Measurements from ENCODE around the gene NR5A1.

NR5A1 gene

GRCh38 chr9:124450241-124450924, 56.8 kb downstream of the NR5A1 start, which contains the start of gene ADGRD2:
ADGRD2 (plus strand) TSS chr9:124450451; CDS start chr9:124451667, 1,216 bp downstream.
- FAIRE-seq = no peak
- no peak for TF ChIP-seq CTCF (IDR thresholded peaks at IDR 0.05; ENCODE audit: insufficient read depth, missing control alignments)
- no peak for DNase-seq (ENCODE audit: insufficient read length, low spot score)

- FAIRE-seq (no peak), DNase-seq (ENCODE audit: insufficient read length, low spot score) (no peak)
- TF ChIP-seq CTCF (IDR thresholded peaks at IDR 0.05; ENCODE audit: insufficient read depth, missing control alignments) = no peak
Measured at GRCh38 chr9:124449381-124450151, 57.6 kb downstream of the NR5A1 start.

- no peak for FAIRE-seq
- no peak for DNase-seq (ENCODE audit: insufficient read length, low spot score)
- TF ChIP-seq CTCF (IDR thresholded peaks at IDR 0.05; ENCODE audit: insufficient read depth, missing control alignments) = no peak
Measured at GRCh38 chr9:124448019-124448418, 59.2 kb downstream of the NR5A1 start.

GRCh38 chr9:124447297-124447661, 59.9 kb downstream of the NR5A1 start:
- DNase-seq (ENCODE audit: insufficient read length, low spot score) (no peak), FAIRE-seq (no peak)
- no peak for TF ChIP-seq CTCF (IDR thresholded peaks at IDR 0.05; ENCODE audit: insufficient read depth, missing control alignments)

- TF ChIP-seq CTCF (IDR thresholded peaks at IDR 0.05; ENCODE audit: insufficient read depth, missing control alignments) = no peak
- DNase-seq (ENCODE audit: insufficient read length, low spot score) = no peak
- no peak for FAIRE-seq
Measured at GRCh38 chr9:124444166-124444565, 63.0 kb downstream of the NR5A1 start.

GRCh38 chr9:124443625-124444024, 63.6 kb downstream of the NR5A1 start:
- no peak for FAIRE-seq
- TF ChIP-seq CTCF (IDR thresholded peaks at IDR 0.05; ENCODE audit: insufficient read depth, missing control alignments) = no peak
- DNase-seq (ENCODE audit: insufficient read length, low spot score) = no peak

GRCh38 chr9:124442826-124443225, 64.4 kb downstream of the NR5A1 start:
- TF ChIP-seq CTCF (IDR thresholded peaks at IDR 0.05; ENCODE audit: insufficient read depth, missing control alignments) = no peak
- DNase-seq (ENCODE audit: insufficient read length, low spot score) (no peak), FAIRE-seq (no peak)

Data from D721Med (cell line).